Adrenal gland (tissue), 5 donors: Measurements from ENCODE around the gene LIF.

Experiments
- POLR2A ChIP-seq, 2 donors: fragments of 450-650 bp; IDR thresholded peaks; one replicate each; pipeline ENCODE4 v1.6.1; 2017; ENCODE audit warnings: antibody characterized with exemption in 2 of 2, mild to moderate bottlenecking in 2 of 2, moderate library complexity in 1 of 2
- TF ChIP-seq, protein P1 (sequence below), 6 experiments: fragments of 450-650 bp in 4 of 6; fragments of 200-600 bp in 2 of 6; sonication (generic) in 1 of 6; IDR thresholded peaks; 1 replicate in 5 of 6; 2 replicates in 1 of 6; pipeline versions ENCODE4 v1.5.1 to v1.8.0; 2016 to 2021; ENCODE audit warnings: antibody characterized with exemption in 6 of 6, mild to moderate bottlenecking in 2 of 6, moderate library complexity in 1 of 6
- donor health status: DM: no; HTN: no; CAD: no.

DNA sequence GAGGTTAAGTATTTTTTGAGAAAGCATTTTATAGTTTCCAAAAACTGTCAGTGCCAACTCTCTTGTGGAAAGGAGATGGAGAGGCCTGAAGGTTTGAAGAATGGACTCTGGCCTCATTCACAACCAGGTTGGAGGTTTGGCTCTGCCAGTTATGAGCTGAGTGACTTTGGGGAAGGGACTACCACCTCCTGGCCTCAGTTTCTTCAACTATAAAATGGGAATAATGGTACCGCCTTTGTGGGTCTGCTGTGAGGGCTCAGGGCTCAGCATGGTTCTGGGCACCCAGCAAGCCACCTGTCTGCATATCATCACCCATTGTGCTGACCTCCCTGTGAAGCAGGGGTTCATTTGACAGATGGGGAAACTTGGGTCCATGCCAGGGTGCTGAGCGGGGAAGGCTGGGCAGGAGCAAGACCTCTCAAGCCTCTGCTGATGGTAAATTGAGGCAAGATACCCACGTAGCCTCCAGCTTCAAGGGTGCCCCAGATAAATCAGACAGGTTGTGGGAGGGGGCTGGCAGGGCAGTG lies 3.5 kb upstream of the LIF start:
- TF ChIP-seq POLR2A (IDR thresholded peaks at IDR 0.05) = no peak
- TF ChIP-seq, protein P1, sequence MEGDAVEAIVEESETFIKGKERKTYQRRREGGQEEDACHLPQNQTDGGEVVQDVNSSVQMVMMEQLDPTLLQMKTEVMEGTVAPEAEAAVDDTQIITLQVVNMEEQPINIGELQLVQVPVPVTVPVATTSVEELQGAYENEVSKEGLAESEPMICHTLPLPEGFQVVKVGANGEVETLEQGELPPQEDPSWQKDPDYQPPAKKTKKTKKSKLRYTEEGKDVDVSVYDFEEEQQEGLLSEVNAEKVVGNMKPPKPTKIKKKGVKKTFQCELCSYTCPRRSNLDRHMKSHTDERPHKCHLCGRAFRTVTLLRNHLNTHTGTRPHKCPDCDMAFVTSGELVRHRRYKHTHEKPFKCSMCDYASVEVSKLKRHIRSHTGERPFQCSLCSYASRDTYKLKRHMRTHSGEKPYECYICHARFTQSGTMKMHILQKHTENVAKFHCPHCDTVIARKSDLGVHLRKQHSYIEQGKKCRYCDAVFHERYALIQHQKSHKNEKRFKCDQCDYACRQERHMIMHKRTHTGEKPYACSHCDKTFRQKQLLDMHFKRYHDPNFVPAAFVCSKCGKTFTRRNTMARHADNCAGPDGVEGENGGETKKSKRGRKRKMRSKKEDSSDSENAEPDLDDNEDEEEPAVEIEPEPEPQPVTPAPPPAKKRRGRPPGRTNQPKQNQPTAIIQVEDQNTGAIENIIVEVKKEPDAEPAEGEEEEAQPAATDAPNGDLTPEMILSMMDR (IDR thresholded peaks at IDR 0.05) = no peak
